HG03575 (cell line): Measurements from ENCODE around the gene CDH20.

Experiments used
- ATAC-seq: cut with Tn5 transposase; IDR thresholded peaks from one replicate; pipeline ENCODE4 v1.9.1; 2021; ENCODE audit not compliant: unreplicated experiment, insufficient number of reproducible peaks, low FRiP score; ENCODE audit errors: extremely low read depth

CDH20 gene

DNA sequence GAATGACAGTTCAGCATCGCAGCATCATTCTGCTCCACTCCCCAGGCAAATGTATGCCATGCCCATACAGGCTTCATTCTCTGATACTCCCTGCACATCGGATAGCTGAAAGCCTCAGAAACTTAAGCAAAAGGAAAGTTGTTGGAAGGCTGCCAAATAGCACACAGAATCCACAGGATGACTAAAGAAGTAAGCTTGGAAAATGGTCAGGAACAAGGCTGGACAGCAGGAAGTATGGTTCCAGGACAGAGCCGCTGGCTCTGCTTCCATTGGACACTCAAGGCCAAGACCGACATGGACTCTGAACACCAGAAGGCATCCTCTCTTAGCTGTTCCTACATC, 256.5 kb downstream of the CDH20 start:
- ATAC-seq = no peak

- no peak for ATAC-seq
Observed at GRCh38 chr18:61591253-61591652, 258.0 kb downstream of the CDH20 start.

DNA sequence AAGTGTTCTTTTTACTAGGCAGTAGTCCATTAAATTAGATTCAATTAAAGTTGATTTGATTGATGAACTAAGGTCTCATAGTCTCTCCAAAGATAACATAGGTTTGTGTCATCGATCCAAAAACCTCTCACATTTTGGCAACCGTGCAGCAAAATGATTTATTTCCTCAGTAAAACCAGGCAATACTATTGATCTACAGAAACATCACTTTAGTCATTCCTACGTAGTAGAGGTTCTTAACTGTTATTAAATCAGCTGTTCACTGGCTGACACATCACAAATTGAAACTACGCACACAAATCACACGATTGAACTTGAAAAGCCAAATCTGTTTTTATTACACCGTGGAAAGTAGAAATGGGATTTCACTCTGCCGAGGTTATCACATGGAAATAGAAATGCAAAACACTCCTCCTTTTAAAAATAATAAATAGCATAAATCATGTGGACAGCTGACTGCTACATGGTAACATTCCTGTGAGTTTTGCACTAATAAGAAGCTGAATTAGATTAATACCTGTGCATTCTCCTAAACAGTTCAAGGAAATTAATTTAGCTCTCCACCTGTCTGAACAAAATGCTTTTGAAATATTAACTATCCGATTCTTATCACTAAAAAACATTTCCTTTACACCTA, 262.5 kb downstream of the CDH20 start:
- ATAC-seq = no peak

- ATAC-seq = no peak
Observed at GRCh38 chr18:61596296-61596695, 263.1 kb downstream of the CDH20 start.

- no peak for ATAC-seq
Observed at GRCh38 chr18:61597316-61597715, 264.1 kb downstream of the CDH20 start.

GRCh38 chr18:61600422-61600821, 267.2 kb downstream of the CDH20 start:
- no peak for ATAC-seq

- no peak for ATAC-seq
Observed at GRCh38 chr18:61602836-61603235, 269.6 kb downstream of the CDH20 start.
